ENCODE results near the gene NRCAM. TPM values are rescaled to one million over a fixed set of nuclear protein-coding genes. Genes with fewer than 3 reads are reported as not detected.

The NRCAM gene
- total and polyA plus RNA-seq, 2 of the 13 experiments (the other 11 are each of a cell fraction or from before 2014, with no cell fraction given), result 0.31 to 0.33 TPM

DNA sequence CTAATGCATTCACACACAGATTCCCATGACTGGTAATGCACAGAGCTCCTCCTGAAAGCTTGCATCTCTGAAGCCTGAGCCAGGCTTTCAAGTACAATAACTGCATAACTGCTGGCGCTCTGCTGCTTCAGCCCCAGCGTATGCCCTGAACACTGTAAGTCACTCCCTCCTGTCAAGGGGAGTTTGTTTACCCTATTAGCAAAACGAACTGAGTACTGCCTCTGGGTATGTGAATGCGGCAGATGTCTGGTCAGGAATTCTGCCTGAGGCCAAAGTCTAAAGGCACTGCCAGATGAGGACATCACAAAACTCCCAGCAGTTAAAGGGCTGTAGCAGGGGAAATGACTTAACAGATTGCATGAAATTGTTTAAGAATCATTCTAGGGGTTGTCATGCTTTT is 97.7 kb downstream of the NRCAM start (continued):
- TF ChIP-seq, protein P1, sequence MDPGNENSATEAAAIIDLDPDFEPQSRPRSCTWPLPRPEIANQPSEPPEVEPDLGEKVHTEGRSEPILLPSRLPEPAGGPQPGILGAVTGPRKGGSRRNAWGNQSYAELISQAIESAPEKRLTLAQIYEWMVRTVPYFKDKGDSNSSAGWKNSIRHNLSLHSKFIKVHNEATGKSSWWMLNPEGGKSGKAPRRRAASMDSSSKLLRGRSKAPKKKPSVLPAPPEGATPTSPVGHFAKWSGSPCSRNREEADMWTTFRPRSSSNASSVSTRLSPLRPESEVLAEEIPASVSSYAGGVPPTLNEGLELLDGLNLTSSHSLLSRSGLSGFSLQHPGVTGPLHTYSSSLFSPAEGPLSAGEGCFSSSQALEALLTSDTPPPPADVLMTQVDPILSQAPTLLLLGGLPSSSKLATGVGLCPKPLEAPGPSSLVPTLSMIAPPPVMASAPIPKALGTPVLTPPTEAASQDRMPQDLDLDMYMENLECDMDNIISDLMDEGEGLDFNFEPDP (CRISPR knock-in tag; conservative IDR thresholded peaks at IDR 0.05), result no peak
- TF ChIP-seq ZSCAN25 (CRISPR knock-in tag; IDR thresholded peaks at IDR 0.05) (no peak), ZNF138 (CRISPR knock-in tag; IDR thresholded peaks at IDR 0.05; ENCODE audit: low read depth) (no peak), DMAP1 (CRISPR knock-in tag; IDR thresholded peaks at IDR 0.05) (no peak), HMGA1 (CRISPR knock-in tag; conservative IDR thresholded peaks at IDR 0.05) (no peak), ZSCAN31 (CRISPR knock-in tag; IDR thresholded peaks at IDR 0.05; ENCODE audit: low read depth) (0 out of 2 replicates have a peak, but pooled peaks have one; percentile 57), ZNF292 (CRISPR knock-in tag; IDR thresholded peaks at IDR 0.05; ENCODE audit: borderline replicate concordance, low read depth) (peak; percentile 98; the same call in 1 of the 2 replicates), BHLHE40 (IDR thresholded peaks at IDR 0.05; ENCODE audit: low read length) (0 out of 2 replicates have a peak, but pooled peaks have one; percentile 15), ZNF207 (IDR thresholded peaks at IDR 0.05; ENCODE audit: borderline replicate concordance) (no peak), SRSF9 (IDR thresholded peaks at IDR 0.05; ENCODE audit: borderline replicate concordance, insufficient read depth, low read depth, low read length, poor library complexity, severe bottlenecking) (no peak)
- TF ChIP-seq, protein P2, sequence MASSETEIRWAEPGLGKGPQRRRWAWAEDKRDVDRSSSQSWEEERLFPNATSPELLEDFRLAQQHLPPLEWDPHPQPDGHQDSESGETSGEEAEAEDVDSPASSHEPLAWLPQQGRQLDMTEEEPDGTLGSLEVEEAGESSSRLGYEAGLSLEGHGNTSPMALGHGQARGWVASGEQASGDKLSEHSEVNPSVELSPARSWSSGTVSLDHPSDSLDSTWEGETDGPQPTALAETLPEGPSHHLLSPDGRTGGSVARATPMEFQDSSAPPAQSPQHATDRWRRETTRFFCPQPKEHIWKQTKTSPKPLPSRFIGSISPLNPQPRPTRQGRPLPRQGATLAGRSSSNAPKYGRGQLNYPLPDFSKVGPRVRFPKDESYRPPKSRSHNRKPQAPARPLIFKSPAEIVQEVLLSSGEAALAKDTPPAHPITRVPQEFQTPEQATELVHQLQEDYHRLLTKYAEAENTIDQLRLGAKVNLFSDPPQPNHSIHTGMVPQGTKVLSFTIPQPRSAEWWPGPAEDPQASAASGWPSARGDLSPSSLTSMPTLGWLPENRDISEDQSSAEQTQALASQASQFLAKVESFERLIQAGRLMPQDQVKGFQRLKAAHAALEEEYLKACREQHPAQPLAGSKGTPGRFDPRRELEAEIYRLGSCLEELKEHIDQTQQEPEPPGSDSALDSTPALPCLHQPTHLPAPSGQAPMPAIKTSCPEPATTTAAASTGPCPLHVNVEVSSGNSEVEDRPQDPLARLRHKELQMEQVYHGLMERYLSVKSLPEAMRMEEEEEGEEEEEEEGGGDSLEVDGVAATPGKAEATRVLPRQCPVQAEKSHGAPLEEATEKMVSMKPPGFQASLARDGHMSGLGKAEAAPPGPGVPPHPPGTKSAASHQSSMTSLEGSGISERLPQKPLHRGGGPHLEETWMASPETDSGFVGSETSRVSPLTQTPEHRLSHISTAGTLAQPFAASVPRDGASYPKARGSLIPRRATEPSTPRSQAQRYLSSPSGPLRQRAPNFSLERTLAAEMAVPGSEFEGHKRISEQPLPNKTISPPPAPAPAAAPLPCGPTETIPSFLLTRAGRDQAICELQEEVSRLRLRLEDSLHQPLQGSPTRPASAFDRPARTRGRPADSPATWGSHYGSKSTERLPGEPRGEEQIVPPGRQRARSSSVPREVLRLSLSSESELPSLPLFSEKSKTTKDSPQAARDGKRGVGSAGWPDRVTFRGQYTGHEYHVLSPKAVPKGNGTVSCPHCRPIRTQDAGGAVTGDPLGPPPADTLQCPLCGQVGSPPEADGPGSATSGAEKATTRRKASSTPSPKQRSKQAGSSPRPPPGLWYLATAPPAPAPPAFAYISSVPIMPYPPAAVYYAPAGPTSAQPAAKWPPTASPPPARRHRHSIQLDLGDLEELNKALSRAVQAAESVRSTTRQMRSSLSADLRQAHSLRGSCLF (CRISPR knock-in tag; IDR thresholded peaks at IDR 0.05; ENCODE audit: borderline replicate concordance), result no peak
- TF ChIP-seq, protein P3, sequence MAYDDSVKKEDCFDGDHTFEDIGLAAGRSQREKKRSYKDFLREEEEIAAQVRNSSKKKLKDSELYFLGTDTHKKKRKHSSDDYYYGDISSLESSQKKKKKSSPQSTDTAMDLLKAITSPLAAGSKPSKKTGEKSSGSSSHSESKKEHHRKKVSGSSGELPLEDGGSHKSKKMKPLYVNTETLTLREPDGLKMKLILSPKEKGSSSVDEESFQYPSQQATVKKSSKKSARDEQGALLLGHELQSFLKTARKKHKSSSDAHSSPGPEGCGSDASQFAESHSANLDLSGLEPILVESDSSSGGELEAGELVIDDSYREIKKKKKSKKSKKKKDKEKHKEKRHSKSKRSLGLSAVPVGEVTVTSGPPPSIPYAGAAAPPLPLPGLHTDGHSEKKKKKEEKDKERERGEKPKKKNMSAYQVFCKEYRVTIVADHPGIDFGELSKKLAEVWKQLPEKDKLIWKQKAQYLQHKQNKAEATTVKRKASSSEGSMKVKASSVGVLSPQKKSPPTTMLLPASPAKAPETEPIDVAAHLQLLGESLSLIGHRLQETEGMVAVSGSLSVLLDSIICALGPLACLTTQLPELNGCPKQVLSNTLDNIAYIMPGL (CRISPR knock-in tag; IDR thresholded peaks at IDR 0.05; ENCODE audit: borderline replicate concordance in 1 of 2, low read depth in 1 of 2), result peak in 1 of 2 experiments; percentile 68; a peak in 1 of 4 replicates

Measured in HepG2 (cell line).